HL-60/S4 treated with phorbol 12-myristate 13-acetate at 8.2 ng/mL for 4 days and 3 days (cell line): ENCODE measurements around the gene ZSWIM7.
"Not testable (repeated sequence)": the region's sequence is repeated elsewhere in the genome, so short reads cannot be mapped to it uniquely, and the experiment has no call there.

Experiments used
- in situ Hi-C: fragments of 300-500 bp; cut with MboI; formaldehyde crosslinking; loops from 2 replicates; pipeline ENCODE4 v1.15.0; 2022; ENCODE audit warnings: low sequenced_read_pairs

The ZSWIM7 gene

DNA sequence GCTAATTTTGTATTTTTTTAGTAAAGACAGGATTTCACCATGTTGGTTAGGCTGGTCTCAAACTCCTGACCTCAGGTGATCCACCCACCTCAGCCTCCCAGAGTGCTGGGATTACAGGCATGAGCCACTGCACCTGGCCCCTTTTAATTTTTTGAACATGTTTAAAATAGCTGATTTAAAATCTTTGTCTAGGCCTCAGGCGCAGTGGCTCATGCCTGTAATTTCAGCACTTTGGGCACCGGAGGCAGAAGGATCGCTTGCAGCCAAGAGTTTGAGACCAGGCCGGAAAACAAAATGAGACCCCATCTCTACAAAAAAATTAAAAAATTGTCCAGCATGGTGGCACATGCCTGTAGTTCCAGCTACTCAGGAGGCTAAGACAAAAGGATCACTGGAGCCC is 63.0 kb downstream of the ZSWIM7 start:
- in situ Hi-C loops = not testable (repeated sequence)

DNA sequence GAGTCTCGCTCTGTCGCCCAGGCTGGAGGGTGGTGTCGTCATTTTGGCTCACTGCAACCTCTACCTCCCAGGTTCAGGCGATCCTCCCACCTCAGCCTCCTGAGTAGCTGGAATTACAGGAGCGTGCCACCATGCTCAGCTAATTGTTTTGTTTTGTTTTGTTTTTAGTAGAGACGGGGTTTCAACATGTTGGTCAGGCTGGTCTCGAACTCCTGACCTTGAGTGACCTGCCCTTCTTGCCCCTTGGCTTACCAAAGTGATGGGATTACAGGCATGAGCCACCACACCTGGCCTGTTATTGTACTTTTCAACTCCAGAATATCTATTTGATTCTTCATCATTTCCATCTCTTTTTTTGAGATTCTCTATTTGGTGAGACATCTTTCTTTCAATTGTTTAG is 63.6 kb downstream of the ZSWIM7 start:
- in situ Hi-C loops = no loop called here

DNA sequence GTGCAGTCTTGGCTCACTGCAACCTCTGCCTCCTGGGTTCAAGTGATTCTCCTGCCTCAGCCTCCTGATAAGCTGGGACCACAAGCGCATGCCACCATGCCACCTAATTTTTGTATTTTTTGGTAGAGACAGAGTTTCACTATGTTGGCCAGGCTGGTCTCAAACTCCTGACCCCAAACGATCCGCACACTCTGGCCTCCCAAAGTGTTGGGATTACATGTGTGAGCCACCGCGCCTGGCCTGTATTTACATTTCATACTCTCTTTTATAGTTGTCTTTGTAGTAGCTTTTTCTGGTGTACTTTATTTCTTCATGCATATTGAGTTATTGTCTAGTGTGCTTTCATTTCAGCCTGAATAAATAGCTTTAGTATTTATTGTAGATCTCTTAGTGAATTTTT is 64.6 kb downstream of the ZSWIM7 start:
- in situ Hi-C loops = no loop called here

DNA sequence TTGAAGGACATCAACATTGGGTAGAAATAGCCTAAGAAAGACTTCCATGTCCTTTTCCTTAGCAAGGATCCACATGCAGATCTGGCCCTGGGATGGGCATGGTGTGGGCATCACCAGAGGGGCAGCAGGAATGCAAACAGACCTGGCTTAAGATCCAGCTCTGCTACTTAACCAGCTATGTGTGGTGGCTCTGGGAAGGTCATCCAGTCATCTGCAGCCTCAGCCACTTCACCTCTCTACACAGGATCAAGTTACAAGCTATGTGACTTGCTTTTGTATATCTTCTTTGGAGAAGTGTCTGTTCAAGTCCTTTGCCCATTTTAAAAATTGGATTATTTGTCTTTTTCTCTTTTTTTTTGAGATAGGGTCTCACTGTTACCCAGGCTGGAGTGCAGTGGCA is 68.1 kb downstream of the ZSWIM7 start:
- in situ Hi-C loops = no loop called here

DNA sequence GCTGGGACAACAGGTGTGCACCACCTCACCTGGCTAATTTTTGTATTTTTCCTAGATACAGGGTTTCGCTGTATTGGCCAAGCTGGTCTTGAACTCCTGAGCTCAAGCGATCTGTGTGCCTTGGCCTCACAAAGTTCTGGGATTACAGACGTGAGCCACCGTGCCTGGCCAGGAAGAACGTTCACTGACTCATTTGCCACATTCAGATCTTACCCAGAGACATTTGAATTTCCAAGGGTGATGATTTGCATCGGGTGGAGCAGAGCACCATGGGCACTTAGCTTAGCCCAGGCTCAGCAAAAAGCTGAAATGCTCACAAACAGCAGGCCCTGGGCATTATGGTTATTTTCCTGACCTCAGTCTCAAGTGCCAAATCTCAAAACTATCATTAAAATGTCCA is 69.1 kb downstream of the ZSWIM7 start:
- in situ Hi-C loops = no loop called here

DNA sequence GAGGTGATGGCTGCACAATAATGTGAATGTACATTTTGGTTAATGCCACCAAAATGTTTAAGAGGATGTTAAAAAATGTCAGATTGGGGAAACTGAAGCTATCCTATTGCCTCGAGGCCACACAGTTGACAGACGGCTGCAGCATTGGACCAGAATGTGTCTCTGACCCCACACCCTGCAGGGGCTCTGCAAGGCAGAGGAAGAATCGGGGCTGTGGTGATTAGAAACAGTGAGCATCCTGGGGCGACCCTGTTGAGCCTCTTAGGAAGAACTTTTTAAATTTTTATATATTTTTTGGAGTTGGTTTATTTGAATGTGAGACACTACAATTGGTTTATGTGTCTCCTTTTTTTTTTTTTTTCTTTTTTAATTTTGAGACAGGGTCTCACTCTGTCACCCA is 69.6 kb downstream of the ZSWIM7 start:
- in situ Hi-C loops = no loop called here

DNA sequence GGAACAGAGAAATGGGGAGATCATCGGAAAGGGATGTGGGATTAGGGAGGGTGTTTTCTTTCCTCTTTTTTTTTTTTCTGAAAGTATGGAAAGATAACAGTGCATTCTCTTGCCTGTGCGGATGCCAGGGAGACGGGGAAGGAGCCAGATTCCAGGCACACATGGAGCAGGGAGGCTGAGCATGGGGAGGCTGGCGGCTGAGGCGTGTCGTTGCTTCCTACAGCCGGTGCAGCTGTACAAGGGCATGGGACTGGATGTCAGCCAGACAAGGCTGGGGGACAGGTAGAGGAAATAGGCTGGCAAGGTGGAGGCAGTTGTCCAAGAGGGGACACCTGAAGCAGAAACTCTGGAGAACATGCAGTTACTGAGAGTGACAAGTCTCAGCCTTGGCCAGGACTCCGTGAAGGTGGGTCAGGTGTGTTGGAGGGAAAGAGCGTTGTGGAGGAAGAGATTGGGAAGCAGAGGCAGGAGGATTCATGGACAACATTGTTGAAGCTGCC is 71.2 kb downstream of the ZSWIM7 start:
- in situ Hi-C loops = no loop called here
